Retina (tissue), 1 donor: ENCODE data around the gene SLC13A4.
"Not testable (repeated sequence)": the region's sequence is repeated elsewhere in the genome, so short reads cannot be mapped to it uniquely, and the experiment has no call there.

Experiments
- DNase-seq: peaks from one replicate; pipeline ENCODE4 v3.0.0-alpha.2; 2016

Gene SLC13A4, protein sequence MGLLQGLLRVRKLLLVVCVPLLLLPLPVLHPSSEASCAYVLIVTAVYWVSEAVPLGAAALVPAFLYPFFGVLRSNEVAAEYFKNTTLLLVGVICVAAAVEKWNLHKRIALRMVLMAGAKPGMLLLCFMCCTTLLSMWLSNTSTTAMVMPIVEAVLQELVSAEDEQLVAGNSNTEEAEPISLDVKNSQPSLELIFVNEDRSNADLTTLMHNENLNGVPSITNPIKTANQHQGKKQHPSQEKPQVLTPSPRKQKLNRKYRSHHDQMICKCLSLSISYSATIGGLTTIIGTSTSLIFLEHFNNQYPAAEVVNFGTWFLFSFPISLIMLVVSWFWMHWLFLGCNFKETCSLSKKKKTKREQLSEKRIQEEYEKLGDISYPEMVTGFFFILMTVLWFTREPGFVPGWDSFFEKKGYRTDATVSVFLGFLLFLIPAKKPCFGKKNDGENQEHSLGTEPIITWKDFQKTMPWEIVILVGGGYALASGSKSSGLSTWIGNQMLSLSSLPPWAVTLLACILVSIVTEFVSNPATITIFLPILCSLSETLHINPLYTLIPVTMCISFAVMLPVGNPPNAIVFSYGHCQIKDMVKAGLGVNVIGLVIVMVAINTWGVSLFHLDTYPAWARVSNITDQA

DNA sequence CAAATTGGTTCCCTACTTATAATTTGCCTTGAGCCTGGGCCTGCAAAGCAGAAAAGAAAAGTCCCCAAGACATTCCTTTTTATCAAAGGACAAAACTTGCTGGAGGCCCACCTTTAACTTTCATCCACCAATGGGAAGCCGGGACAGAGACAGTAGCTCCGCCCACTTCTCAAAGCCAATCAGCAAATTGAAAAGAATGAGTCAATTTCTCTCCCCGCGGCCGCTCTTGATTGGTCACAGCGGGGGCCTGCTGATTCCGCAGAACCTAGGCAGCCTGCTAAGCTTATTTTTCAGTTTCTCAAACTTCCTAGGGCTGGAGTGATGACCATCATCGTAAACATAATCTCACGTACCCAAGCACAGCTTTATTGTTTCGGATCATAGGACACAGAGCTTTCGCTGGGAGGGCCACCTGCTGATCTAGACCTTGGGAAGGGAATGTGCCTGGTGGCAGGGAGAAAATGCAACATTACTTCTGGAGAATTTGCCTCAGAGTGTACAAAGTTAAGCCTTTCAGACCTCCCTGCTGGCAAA, at the start of gene SLC13A4:
Gene SLC13A4, minus strand, starts transcription at position 51 of the 534 bp plus-strand sequence. CDS start 690 bp downstream, outside the sequence.
- DNase-seq = no peak

DNA sequence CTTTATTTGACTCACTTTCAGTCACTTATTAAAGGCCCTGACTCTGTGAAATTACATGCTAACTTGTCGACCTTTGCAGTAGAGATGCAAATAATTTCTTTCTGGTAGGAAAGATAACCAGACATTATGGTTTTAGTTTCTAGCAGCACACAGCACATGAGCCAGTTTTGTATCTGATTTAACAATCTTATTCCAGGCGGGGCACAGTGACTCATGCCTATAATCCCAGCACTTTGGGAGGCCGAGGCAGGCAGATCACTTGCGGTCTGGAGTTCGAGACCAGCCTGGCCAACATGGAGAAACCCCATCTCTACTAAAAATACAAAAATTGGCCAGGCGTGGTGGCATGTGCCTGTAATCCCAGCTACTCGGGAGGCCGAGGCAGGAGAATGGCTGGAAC, 47.9 kb upstream of the SLC13A4 start:
- not testable (repeated sequence) for DNase-seq

DNA sequence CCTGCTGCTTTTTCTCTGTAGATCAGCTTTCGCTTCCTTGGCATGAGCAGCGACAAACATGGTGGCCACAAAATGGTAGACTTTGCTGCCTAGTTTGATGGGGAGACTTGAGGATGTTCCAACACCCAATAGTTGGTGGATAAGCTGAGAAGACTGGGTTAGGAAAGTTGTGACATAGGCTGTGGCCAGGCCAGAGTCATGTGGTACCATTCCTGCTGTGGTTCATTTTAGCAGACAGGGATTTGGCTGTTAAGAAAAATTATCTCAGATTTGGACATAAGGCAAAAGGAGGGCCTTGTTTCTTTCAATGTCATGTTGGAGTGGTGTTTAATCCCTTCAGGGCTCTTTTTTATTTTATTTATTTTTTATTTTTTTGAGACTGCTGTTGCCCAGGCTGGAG, 47.2 kb upstream of the SLC13A4 start:
- DNase-seq = no peak

DNA sequence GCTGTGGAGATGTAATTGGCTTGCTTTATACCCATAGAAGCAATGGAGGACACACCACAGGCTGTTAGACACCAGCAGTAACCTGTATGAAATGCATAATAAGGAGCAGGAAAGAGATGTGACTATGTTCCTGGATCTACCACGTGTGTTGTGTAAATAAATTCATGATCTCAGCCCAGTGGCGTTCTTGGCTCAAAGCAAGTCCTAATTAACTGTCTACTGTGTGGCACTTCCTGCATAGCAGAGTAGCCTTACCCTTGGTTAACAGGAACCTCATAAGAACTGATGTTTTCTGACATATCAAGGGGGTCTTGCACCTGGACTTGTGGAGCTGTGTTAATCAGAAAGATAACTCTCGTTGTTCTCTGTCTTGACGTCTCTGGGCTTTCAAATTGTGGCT, 46.3 kb upstream of the SLC13A4 start:
- DNase-seq = no peak

DNA sequence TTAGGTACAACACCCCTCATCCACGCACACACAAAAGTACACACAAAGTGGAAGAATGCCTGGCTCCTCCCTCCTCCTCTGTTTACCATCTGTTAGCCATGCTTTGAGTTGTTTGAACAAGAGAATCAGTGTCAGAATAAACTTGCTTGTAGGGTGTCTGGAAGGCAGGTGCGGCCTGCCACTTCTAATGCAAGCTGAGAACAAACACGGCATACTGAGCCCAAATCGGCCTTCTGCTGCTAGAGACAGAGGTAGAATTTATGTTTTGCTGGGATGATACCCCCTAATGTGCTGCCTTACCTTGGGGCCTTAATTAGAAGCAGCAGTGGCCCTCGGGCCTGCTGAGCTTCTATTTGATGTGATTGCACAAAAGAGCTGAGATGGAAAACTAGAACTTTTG, 45.5 kb upstream of the SLC13A4 start:
- DNase-seq = peak; percentile 4

DNA sequence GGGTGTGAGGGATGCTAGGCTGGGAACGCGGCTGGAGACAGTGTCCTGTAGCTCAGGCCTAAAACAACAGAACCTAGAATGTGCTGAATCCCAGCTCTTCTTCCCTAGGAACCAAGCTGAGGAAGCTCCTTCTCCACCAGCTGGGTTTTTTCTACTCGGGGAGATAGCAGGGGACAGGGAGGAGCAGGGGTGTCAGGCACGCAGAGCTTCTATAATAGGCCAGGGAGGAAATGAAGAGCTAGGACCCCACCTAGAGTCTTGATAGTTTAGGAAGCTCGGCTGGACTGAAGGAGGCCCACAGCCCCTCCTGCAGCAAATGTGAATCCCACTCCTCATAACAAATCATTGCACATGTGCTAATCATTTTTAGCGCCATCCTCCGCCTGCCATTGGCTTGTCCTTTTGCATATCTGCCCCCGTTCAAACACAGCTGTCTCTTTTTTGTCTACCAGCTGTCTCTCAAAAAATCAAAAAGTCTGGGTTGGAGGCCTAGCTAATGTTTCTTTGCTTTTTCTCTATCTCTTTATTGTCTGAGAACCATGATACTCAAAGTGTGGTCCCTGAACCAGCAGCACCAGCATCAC, 44.7 kb upstream of the SLC13A4 start:
- peak; percentile 6 for DNase-seq

DNA sequence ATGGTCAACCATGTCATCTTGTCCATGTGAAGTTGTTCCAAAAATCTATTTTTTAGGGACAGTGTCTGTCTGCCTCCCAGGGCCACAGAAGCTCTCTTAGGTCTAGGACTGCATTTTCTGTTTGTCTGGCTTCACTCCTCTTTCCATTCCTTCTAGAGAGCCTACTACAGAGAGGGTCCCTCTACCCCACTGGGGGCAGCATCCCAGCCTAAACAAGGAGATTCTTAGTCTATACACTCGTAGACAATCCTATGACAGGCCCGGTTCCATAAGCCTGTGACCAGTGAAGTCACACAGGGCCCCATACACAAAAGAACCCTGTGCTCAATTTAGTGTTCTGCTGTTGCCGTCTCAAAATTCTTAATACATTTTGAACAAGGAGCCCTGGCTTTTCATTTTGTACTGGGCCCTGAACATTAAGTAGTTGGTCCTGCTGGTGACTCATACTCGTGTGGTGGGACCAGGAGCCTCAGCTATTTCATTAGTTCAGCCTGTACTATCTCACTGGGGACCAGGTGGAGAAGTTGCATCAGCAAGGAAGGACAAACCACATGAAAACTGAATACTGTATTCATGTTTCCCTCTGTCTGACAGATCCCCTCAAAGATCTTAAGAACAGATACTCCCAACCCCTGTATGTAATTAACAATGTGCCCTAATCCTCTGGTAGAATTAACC, 44.1 kb upstream of the SLC13A4 start:
- no peak for DNase-seq

DNA sequence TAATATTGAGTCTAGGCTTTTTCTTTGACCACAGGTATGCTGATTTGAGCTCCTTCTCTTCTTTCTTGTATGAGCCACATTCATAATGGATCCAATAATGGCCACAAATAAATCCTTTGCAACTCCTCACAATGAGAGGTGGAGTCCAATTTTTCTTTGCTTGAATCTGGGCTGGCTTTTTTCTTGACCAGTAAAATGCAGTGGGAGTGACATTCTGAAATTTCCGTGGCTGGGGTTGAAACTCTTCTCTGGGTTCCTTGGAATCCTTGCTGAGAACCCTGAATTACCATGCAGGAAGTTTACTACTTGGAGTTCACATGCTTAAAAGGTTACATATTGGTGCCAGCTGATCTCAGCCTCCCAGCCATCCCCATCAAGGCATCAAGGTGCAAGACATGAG, 43.1 kb upstream of the SLC13A4 start:
- no peak for DNase-seq

DNA sequence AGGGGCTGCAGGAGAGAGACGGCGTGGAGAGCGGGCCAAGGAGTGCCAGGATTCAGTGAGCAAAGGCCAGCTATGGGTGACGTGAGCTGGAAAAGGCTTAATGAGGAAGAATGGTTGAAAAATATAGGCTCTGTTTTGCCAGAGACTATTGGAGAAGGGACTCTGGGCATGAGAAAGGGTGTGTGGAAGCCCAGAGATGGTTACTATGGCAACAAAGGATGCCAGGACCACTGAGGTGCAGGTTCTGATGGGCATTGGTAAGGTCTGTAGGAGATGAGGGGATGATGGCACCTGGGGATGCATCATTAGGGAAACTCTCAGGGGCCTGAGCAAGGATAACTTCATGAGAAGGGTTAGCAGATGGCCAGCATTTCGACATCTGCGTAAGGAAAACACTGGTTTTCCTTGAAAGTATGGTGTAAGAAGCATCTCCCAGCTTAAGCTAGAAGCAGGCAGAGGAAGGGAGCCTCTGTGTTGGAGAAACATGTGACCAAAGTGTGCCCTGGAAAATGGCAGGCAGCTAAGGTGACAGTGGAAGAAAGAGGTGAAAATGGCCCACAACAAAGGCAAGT, 42.2 kb upstream of the SLC13A4 start:
- DNase-seq = no peak

DNA sequence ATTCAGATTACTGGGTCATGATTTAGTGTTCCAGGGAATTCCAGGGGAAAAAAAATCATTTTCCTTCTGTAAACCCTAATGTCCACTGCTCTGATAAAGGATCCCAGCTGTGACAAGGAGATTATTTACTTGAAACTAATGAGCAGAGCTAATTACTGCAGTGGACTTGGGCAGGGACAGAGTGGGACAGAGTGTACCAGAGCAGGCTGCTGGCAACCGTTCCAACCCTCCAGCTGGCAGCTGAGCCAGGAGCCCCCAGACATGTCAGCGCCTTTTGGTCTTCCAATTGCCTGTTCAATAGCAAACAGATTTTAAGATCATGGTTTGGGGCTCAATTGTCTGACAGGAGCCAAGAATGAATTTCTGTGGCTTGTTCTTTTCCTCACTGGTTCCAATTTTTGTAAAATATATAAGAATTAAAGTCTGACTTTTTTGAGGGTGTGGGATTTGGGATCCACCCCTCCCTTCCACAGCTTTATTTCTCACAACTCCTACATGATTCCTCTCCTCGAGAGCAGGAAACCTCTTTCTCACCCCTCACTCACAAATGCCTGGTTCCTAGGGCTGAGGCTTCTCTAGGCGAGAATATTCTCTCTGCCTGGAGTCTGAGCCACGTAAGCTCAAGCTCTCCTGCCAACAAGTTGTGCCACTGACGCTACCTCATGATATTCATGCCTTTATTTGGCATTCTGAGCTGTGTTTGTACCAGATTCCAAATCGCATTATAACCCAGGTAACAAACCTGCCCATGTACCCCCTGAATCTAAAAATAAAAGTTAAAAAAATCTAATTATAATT, 41.2 kb upstream of the SLC13A4 start:
- peak; percentile 13 for DNase-seq

DNA sequence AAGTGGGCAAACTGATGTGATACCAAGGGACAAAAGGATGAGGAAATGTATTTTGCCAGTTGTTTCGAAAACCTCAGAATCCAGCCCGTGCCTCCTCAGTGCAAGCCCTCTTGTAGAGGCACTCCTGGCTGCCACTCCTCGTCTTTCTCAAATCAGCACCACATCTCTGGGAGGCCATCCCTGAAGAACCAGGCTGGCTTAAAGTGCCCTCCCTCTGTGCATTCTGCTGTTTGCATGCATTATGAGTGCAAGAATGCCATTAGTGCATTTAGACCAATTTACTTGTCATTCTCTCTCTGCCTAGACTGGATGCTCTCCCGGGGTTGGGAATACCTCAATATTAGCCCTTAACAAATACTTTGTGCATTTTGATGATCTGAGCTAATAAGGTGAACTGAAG, 40.5 kb upstream of the SLC13A4 start:
- DNase-seq = peak; percentile 27

DNA sequence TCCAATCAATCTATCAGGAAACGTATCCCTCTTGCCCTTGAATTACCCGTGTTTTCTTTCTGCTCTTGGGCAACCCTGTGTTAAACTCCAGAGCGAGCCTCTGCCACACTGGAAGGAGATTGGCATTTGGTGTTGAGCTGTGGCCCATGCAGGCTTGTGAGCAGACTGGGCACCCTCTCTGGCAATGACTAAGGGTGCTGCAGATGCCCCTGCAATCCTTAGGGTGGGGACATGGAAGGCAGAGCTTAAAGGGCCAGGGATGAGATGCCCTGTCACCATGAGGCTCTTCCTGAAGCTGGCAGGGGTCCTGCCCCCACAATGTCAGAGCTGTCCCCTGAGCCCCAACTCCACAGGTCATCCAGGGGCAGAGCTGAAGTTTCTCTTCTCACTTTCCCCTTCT, 40.1 kb upstream of the SLC13A4 start:
- no peak for DNase-seq

DNA sequence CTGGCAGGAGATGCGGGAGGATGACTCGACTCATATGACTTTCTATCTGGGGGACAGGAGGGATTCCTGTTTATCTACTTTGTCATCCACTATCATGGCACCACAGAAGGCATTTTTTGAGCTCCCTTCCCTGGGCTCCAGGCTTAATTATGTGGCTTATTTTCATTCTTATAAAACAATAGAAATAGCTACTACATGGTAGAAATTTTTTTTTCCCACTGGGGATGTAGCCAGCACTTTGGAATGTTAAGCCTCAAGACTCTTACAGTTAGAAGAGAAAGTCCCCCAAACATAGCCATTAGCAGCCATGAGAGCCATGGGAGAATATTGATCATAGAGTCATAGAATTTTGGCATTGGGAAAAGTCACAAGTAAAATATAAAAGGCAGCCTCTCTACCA, 35.3 kb upstream of the SLC13A4 start:
- no peak for DNase-seq

DNA sequence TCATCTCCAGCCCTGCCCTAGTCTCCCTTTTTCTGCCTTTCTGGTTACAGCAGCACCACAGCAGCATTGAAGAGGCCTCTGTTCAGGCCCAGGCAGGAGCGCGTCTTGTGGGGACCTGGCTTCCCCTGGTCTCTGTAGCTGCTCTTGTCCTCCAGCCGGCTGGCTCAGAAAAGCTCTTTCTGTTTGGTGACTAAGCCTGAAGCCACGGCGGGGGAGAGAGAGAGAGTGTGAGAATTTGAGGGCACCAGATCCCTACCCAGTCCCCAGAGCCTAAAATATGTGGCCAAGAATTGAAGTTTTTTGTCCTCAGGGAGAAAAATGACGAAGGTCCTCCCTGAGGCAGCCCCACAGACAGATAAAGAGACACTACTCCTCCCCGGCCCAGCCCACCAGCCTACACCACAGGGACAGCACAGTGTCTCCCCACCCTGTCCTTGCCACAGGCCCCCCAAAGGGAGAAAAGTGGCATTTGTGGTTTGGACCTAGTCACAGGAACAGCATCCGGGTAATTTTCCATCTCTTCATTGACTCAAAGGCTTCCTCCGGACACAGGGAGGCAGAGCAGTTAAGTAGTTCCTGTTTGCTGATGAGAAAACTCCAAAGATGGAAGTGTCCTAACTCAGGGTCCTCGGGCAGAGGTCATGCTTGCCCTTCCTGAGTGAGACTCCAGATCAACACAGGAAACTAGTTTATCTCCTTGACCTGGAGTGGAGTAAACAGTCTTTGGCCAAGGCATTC, 33.9 kb upstream of the SLC13A4 start:
- no peak for DNase-seq

DNA sequence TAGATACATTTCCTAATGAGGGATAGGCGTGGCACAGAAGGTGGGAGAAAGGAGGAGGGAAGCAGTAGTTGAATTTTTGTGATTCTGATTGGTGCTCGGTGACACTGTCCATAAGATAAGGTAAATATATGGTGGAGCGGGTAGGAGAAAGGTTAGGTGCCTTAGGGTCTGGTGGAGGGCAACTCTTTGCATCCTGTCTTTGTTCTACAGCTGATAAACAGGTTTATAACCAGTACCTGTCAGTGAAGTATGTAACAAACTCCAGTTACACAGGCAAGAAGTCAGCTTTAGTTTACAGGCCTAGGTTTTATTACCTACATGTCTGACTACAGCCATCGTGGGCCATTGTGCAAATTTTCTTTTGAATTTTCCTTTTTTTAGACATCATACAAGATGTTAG, 31.5 kb upstream of the SLC13A4 start:
- no peak for DNase-seq

DNA sequence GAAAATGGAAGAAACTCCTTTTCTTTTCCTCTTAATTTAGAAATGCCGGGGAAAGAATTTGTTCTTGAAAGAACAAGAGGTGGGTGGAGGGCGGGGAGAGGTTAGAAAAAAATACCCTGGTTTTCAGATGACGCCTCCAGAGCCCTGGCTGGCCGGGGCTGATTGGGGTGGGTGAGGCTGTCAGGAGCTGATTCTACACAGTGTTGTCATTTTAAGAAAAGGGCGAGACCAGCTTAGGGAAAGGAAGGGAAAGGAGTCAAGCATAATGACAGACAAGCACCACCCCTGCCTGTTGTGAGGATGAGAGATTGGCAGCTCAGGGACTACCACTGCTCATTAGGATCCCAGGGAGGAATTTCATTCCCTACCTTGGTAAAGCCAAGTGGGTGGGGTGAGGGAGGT, 30.5 kb upstream of the SLC13A4 start:
- DNase-seq = no peak

DNA sequence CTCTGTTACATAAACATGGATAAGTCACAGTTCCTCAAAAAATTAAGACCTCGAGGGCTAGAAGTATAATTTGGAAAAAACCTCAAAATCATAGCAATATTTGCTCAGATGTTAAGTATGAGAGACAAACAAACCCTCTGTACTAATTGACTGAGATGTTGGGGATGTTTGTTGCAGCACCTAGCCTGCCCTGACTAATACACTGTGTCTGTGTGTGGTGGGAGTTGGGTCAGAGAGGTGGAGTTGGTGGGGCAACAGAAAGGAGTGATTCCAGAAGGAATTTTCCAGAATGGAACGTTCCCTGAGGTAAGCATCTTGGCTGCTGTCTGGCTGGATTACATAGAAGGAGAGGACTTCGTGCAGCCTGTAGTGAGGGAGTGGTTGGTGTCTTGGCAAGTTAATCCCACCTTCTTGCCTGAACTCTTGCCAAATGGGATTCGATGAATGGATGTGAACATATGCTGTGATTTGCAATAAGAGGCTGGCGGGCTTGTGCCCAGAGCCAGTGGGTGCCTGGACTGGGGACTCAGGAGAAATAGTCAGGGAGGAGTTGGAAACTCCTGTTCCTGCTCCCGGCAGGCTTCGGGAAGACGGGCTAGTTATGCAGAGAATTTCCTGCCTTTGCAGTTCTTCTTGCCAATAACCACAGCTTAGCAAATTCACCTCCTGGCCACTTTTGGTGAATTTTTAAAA, 29.9 kb upstream of the SLC13A4 start:
- DNase-seq = no peak

DNA sequence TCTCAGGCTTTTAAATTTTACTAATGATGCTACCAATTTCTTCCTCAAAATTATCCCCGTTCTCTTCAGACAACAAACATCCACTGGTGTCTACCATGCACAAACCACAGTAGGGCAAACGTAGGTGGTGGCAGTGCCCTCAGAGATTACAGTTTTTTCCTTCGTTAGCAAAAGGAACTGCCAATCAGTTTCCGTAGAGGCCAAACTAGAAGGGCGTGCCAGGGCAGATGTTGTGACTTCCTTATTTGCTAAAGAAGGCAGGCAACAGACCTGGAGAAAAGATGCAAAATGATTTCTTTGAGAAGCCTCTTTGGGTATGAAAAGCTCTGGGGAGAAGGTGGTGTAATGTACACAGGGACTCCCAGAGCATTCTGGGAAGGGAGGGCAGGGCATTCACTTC, 28.2 kb upstream of the SLC13A4 start:
- no peak for DNase-seq

DNA sequence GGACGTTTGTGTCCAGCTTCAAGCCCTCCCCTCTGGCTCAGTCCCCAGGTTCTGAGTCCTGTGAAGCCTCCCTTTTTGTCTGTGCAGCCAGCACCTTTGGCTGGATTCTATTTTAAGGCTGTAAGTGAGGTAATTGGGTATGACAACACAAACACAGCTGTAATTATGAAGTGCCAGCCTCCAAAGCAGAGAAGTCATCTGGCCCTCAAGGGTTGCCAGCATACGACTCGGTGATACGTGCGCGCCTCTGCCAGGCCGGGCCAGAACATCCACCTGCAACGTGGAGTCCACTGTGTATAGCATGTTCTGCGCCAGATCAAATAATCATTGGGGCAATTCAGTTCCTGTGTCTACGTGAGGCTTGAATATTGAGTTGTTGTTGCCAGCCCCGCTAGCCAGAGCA, 27.4 kb upstream of the SLC13A4 start:
- no peak for DNase-seq

DNA sequence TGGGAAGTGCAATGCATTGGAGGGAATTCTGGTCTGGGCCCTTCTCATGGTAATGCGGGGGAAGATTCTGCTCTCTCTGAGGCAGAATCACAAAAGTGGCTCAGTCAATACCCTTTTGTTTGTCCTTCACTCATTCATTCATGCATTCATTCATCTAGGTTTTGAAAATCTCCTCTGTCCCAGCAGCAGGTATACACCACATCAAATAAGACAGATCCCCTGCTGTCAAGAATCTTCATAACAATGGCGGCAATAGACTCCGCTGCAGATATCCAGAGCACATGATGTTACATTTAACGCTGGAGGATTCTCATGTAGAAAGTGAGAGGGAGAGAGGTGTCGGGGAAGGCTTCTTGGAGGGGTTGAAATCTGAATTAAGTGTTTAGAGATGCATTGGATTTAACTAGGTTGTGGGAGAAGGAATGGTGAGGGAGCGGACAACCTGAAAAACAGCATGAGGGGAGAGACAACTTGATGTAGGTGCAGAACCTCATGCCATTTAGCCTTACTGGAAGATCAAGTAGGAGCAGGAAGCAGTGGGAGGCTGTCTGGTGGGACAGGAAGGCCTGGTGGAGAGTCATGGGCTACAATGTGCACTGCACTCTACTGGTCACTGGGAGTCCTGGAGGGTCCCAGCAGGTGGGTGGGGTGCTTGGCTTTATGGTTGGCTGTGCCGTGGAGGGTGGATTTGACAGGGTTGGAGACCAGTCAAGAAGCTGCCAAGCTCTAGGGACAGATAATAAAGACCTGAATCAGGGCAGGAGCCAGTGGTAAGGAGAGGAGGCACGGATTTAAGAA, 25.8 kb upstream of the SLC13A4 start:
- no peak for DNase-seq
